ENCODE measurements around the gene PTPN22. TPM values are rescaled to one million over a fixed set of nuclear protein-coding genes. Genes with fewer than 3 reads are reported as not detected.

The PTPN22 gene
- total RNA-seq, 5 donors from 2014 or later (not counting 1 experiment from before 2014, with no cell fraction given), result 25.6 to 45.9 (median 26.6) TPM

GRCh38 chr1:113912594-113913311 is 41.2 kb upstream of the PTPN22 start:
- CTCF ChIA-PET, result interaction anchor here (0.5 to 1.2 kb wide), 3 partner anchors 16 to 105 kb away, joined by 3 to 4 read pairs (median 3); partner anchors contain the start of gene HIPK1 (in 1 of the 2)
- H3K4me3 ChIP-seq (ENCODE audit: control insufficient read depth in 1 of 2, extremely low read depth in 1 of 2, low read length in 1 of 2), result no peak overlapping the region
- H3K4me3 Mint-ChIP-seq, result no peak overlapping the region
- peaks cover 0 to 42% of the 10 kb centered on the region in 2 donors for H3K36me3 ChIP-seq (ENCODE audit: control insufficient read depth in 2 of 2, extremely low read depth in 1 of 2, insufficient read depth in 1 of 2, low read length in 1 of 2)
- H3K9me3 Mint-ChIP-seq, result no peaks in the 10 kb centered on the region
- no peaks in the 10 kb centered on the region for H3K27me3 ChIP-seq (replicated peaks in 1 of 2; ENCODE audit: control insufficient read depth in 2 of 2, extremely low read depth in 1 of 2, insufficient read depth in 2 of 2, low read length in 1 of 2)
- no peaks in the 10 kb centered on the region for H3K9me3 ChIP-seq
- ATAC-seq (replicated peaks in 1 of 4), result no peak
- H3K27ac ChIP-seq (ENCODE audit: low read length), result no peak overlapping the region
- peaks cover 0 to 16% (median 6%) of the 10 kb centered on the region in 3 donors for H3K4me1 Mint-ChIP-seq
- H3K4me1 ChIP-seq (ENCODE audit: control insufficient read depth in 1 of 2, extremely low read depth in 1 of 2, insufficient read depth in 2 of 2, low read length in 2 of 2), result no peaks in the 10 kb centered on the region
- DNase-seq, result no peak
- H3K27ac Mint-ChIP-seq, result peak overlapping the region in 1 of 2 donors; percentile 11
- POLR2A ChIA-PET, result interaction anchor here (0.5 to 0.7 kb wide), 3 partner anchors 11 to 45 kb away, joined by 3 to 9 read pairs (median 3); no protein-coding TSS in a partner anchor
- WGBS (ENCODE audit: insufficient coverage), result 85% methylated on average over 3 of the region's 6 CpGs
- H3K36me3 Mint-ChIP-seq, result peaks cover 33% of the 10 kb centered on the region
- no peaks in the 10 kb centered on the region for H3K27me3 Mint-ChIP-seq

DNA sequence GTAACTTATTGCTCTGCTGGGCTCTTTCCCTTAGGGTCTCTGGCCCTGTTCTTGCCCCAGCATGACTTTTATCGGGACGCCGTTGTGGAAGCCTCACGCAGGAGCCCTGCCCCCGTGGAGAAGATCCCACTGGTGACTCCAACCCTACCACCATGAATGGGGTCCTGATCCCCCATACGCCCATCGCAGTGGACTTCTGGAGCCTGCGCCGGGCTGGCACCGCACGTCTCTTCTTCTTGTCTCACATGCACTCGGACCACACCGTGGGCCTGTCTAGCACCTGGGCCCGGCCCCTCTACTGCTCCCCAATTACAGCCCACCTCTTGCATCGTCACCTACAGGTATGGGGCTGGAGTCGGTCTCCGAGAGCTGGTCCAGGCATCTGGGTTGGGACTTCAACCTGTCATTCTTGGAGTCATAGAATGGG is 33.9 kb upstream of the PTPN22 start:
- 2% methylated on average over 14 of the region's 17 CpGs for WGBS (ENCODE audit: insufficient coverage)
- Histone ChIP-seq H3K4me3 (ENCODE audit: control insufficient read depth in 1 of 2, extremely low read depth in 1 of 2, low read length in 1 of 2) (peak overlapping the region; percentile 73 to 95), H3K27me3 (replicated peaks in 1 of 2; ENCODE audit: control insufficient read depth in 2 of 2, extremely low read depth in 1 of 2, insufficient read depth in 2 of 2, low read length in 1 of 2) (no peaks in the 10 kb centered on the region), H3K4me1 (ENCODE audit: control insufficient read depth in 1 of 2, extremely low read depth in 1 of 2, insufficient read depth in 2 of 2, low read length in 2 of 2) (peaks cover 22 to 29% of the 10 kb centered on the region in 2 experiments), H3K27ac (ENCODE audit: low read length) (peak overlapping the region; percentile 92), H3K36me3 (ENCODE audit: control insufficient read depth in 2 of 2, extremely low read depth in 1 of 2, insufficient read depth in 1 of 2, low read length in 1 of 2) (peaks cover 0 to 31% of the 10 kb centered on the region in 2 donors), H3K9me3 (no peaks in the 10 kb centered on the region)
- DNase-seq, result peak in 6 of 35 experiments; percentile 0 to 28 (median 6)
- CTCF ChIA-PET, result interaction anchor here (0.6 to 4.2 kb wide), 8 partner anchors 24 to 1231 kb away, joined by 3 to 69 read pairs (median 5); partner anchors contain the start of genes HIPK1 (in 2 of the 2) and MOV10 (in 1 of the 2)
- Mint-ChIP-seq H3K4me1 (peaks cover 45 to 62% (median 51%) of the 10 kb centered on the region in 3 donors), H3K27me3 (no peaks in the 10 kb centered on the region), H3K27ac (peak overlapping the region; percentile 99), H3K9me3 (no peaks in the 10 kb centered on the region), H3K36me3 (peaks cover 42% of the 10 kb centered on the region), H3K4me3 (peak overlapping the region; percentile 91 to 98 (median 96))
- ATAC-seq (replicated peaks in 1 of 4), result peak in 2 of 4 experiments; percentile 0 to 1
- POLR2A ChIA-PET, result interaction anchor here (0.5 to 3.8 kb wide), 4 partner anchors 25 to 214 kb away, joined by 3 to 110 read pairs (median 3); partner anchors contain the start of genes HIPK1 (in 1 of the 2) and RSBN1 (in 1 of the 2)

DNA sequence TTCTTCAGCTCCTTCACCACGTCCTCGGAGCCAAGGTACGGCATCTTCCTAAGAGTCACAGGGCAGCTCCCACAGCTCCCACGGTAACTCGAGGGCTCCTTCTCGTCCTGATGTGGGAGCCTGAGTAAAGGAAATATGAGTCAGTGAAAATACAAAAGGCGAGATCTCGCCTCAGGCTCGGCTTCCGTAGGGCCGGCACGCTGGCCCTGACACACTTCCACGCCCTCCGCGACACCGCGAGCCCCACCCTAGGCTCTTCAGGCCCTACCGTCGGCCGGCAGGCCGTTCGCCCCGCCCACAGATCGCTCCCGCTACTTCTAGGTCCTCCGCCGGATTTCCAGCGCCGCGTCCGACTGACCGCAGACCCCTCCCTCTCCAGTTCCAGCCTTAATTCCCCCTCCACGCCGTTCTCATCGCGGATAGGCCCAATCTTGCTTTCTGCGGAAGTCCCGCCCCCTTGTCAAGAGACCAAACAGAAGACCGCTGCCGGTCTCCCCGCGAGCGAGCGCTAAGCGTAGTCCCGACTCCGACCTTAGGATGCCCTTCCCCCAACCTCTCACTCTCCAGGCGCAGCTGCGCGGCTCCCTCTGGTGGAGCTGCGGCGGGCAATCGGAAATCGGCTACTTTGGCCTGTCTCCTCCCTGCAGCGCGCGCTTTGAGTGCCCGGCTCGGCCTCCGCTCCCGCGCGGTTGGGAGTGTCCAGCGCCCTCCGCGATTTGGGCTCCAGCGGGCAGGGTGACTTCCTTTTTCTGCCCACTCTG is 33.3 kb upstream of the PTPN22 start, which contains the start of the genes AP4B1 and DCLRE1B:
AP4B1 (minus strand) TSS at position 126 of the 761 bp plus-strand sequence; CDS start at position 44, 82 bp downstream.
DCLRE1B (plus strand) TSS at position 653 of the 761 bp plus-strand sequence. CDS start 261 bp downstream, outside the sequence.
- Histone ChIP-seq H3K27me3 (replicated peaks in 1 of 2; ENCODE audit: control insufficient read depth in 2 of 2, extremely low read depth in 1 of 2, insufficient read depth in 2 of 2, low read length in 1 of 2) (no peaks in the 10 kb centered on the region), H3K4me3 (ENCODE audit: control insufficient read depth in 1 of 2, extremely low read depth in 1 of 2, low read length in 1 of 2) (peak within 1 kb of the TSS; percentile 73 to 95), H3K27ac (ENCODE audit: low read length) (peak within 1 kb of the TSS; percentile 92), H3K4me1 (ENCODE audit: control insufficient read depth in 1 of 2, extremely low read depth in 1 of 2, insufficient read depth in 2 of 2, low read length in 2 of 2) (peaks cover 22 to 29% of the 10 kb centered on the region in 2 experiments), H3K36me3 (ENCODE audit: control insufficient read depth in 2 of 2, extremely low read depth in 1 of 2, insufficient read depth in 1 of 2, low read length in 1 of 2) (peaks cover 0 to 31% of the 10 kb centered on the region in 2 donors), H3K9me3 (no peaks in the 10 kb centered on the region)
- Mint-ChIP-seq H3K36me3 (peaks cover 42% of the 10 kb centered on the region), H3K27me3 (no peaks in the 10 kb centered on the region), H3K4me1 (peaks cover 44 to 68% (median 57%) of the 10 kb centered on the region in 3 donors), H3K9me3 (no peaks in the 10 kb centered on the region), H3K27ac (peak within 1 kb of the TSS; percentile 99), H3K4me3 (peak within 1 kb of the TSS; percentile 91 to 98 (median 96))
- WGBS (ENCODE audit: insufficient coverage), result under 1% methylated on average over 63 of the region's 67 CpGs
- POLR2A ChIA-PET, result interaction anchor here (0.5 to 3.8 kb wide), 22 partner anchors 9 to 606 kb away, joined by 3 to 110 read pairs (median 4); partner anchors contain the start of genes HIPK1 (in 2 of the 2), RSBN1 (in 1 of the 2) and TRIM33 (in 1 of the 2)
- CTCF ChIA-PET, result interaction anchor here (0.6 to 4.2 kb wide), 24 partner anchors 14 to 832 kb away, joined by 3 to 69 read pairs (median 4); partner anchors contain the start of genes HIPK1 (in 2 of the 2) and RSBN1 (in 2 of the 2)
- ATAC-seq (replicated peaks in 1 of 4) (peak; percentile 93 to 94 (median 94)), DNase-seq (peak; percentile 84 to 99 (median 96))

- WGBS (ENCODE audit: insufficient coverage), result 0% methylated on average over 7 of the region's 11 CpGs
- H3K9me3 ChIP-seq, result no peaks in the 10 kb centered on the region
- peaks cover 22 to 29% of the 10 kb centered on the region in 2 experiments for H3K4me1 ChIP-seq (ENCODE audit: control insufficient read depth in 1 of 2, extremely low read depth in 1 of 2, insufficient read depth in 2 of 2, low read length in 2 of 2)
- Mint-ChIP-seq H3K36me3 (peaks cover 45% of the 10 kb centered on the region), H3K4me3 (peak overlapping the region; percentile 91 to 98 (median 96)), H3K4me1 (peaks cover 49 to 73% (median 63%) of the 10 kb centered on the region in 3 donors), H3K9me3 (no peaks in the 10 kb centered on the region), H3K27me3 (no peaks in the 10 kb centered on the region), H3K27ac (peak overlapping the region; percentile 99)
- ATAC-seq (replicated peaks in 1 of 4) (peak; percentile 48 to 58 (median 55)), DNase-seq (peak in 19 of 35 experiments; percentile 34 to 65 (median 47))
- ChIA-PET POLR2A (interaction anchor here (0.6 to 3.8 kb wide), 21 partner anchors 9 to 607 kb away, joined by 3 to 110 read pairs (median 5); partner anchors contain the start of genes HIPK1 (in 2 of the 2), RSBN1 (in 1 of the 2) and TRIM33 (in 1 of the 2)), CTCF (interaction anchor here (0.6 to 4.2 kb wide), 26 partner anchors 13 to 832 kb away, joined by 3 to 69 read pairs (median 4); partner anchors contain the start of genes RSBN1 (in 2 of the 2) and HIPK1 (in 1 of the 2))
- peak overlapping the region; percentile 92 for H3K27ac ChIP-seq (ENCODE audit: low read length)
- H3K4me3 ChIP-seq (ENCODE audit: control insufficient read depth in 1 of 2, extremely low read depth in 1 of 2, low read length in 1 of 2), result peak overlapping the region; percentile 73 to 95
- H3K36me3 ChIP-seq (ENCODE audit: control insufficient read depth in 2 of 2, extremely low read depth in 1 of 2, insufficient read depth in 1 of 2, low read length in 1 of 2), result peaks cover 0 to 35% of the 10 kb centered on the region in 2 donors
- H3K27me3 ChIP-seq (replicated peaks in 1 of 2; ENCODE audit: control insufficient read depth in 2 of 2, extremely low read depth in 1 of 2, insufficient read depth in 2 of 2, low read length in 1 of 2), result no peaks in the 10 kb centered on the region
Observed at GRCh38 chr1:113904293-113904673, 32.8 kb upstream of the PTPN22 start.

GRCh38 chr1:113903501-113904292 is 32.2 kb upstream of the PTPN22 start:
- H3K9me3 Mint-ChIP-seq, result no peaks in the 10 kb centered on the region
- Histone ChIP-seq H3K4me3 (ENCODE audit: control insufficient read depth in 1 of 2, extremely low read depth in 1 of 2, low read length in 1 of 2) (peak overlapping the region; percentile 73 to 95), H3K9me3 (no peaks in the 10 kb centered on the region), H3K27ac (ENCODE audit: low read length) (peak overlapping the region; percentile 92), H3K27me3 (replicated peaks in 1 of 2; ENCODE audit: control insufficient read depth in 2 of 2, extremely low read depth in 1 of 2, insufficient read depth in 2 of 2, low read length in 1 of 2) (no peaks in the 10 kb centered on the region), H3K4me1 (ENCODE audit: control insufficient read depth in 1 of 2, extremely low read depth in 1 of 2, insufficient read depth in 2 of 2, low read length in 2 of 2) (peaks cover 22 to 29% of the 10 kb centered on the region in 2 experiments), H3K36me3 (ENCODE audit: control insufficient read depth in 2 of 2, extremely low read depth in 1 of 2, insufficient read depth in 1 of 2, low read length in 1 of 2) (peaks cover 0 to 35% of the 10 kb centered on the region in 2 donors)
- H3K4me3 Mint-ChIP-seq, result peak overlapping the region; percentile 91 to 98 (median 96)
- POLR2A ChIA-PET, result interaction anchor here (0.6 to 3.8 kb wide), 21 partner anchors 8 to 607 kb away, joined by 3 to 110 read pairs (median 5); partner anchors contain the start of genes HIPK1 (in 2 of the 2), RSBN1 (in 1 of the 2) and TRIM33 (in 1 of the 2)
- CTCF ChIA-PET, result interaction anchor here (0.6 to 4.2 kb wide), 27 partner anchors 12 to 831 kb away, joined by 3 to 69 read pairs (median 4); partner anchors contain the start of genes RSBN1 (in 2 of the 2) and HIPK1 (in 1 of the 2)
- peaks cover 50% of the 10 kb centered on the region for H3K36me3 Mint-ChIP-seq
- 13% methylated on average over 3 of the region's 7 CpGs for WGBS (ENCODE audit: insufficient coverage)
- H3K27ac Mint-ChIP-seq, result peak overlapping the region; percentile 99
- no peak for ATAC-seq (replicated peaks in 1 of 4)
- peak in 2 of 35 experiments; percentile 3 to 31 for DNase-seq
- peaks cover 54 to 79% (median 69%) of the 10 kb centered on the region in 3 donors for H3K4me1 Mint-ChIP-seq
- no peaks in the 10 kb centered on the region for H3K27me3 Mint-ChIP-seq

All from T-cell (primary cell).